ENCODE measurements around the gene KLK4. TPM values are rescaled to one million over a fixed set of nuclear protein-coding genes. Genes with fewer than 3 reads are reported as not detected.

Gene KLK4
- total and polyA plus RNA-seq, 2 donors (not counting 3 experiments of a cell fraction or from before 2014, with no cell fraction given): not detected

DNA sequence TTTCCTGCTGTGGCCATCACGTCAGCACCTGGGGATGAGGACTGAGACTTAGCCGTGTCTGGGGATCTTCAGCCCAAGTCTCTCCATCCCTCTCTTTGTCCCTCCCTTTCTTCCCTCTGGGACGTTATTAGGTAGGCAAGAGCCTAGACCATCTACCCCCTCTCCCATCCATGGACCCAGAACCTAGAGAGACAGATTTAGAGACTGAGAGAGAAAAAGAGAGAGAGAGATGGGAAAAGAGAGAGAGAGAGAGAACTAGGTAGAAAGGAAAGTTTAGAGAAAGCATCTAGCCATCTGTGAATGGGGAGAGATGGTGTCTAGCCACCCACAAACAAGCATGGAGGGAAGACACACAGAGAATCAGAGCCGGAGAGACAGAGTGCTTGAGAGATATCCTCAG, 473 bp downstream of the KLK4 start:
- CTCF ChIA-PET: interaction anchor here (0.8 kb wide), 1 partner anchor 10 kb away, joined by 4 read pairs; no protein-coding TSS in a partner anchor
- DNase-seq (ENCODE audit: low read depth, low spot score): no peak
- no peak overlapping the region for H3K9ac ChIP-seq (replicated peaks; ENCODE audit: extremely low read depth, insufficient read depth, low read length)
- TF ChIP-seq MYC (IDR thresholded peaks at IDR 0.05; ENCODE audit: low read depth, low read length): no peak
- TF ChIP-seq EZH2 (IDR thresholded peaks at IDR 0.05; ENCODE audit: borderline replicate concordance, low read depth, low read length, severe bottlenecking): no peak
- TF ChIP-seq, protein P1, sequence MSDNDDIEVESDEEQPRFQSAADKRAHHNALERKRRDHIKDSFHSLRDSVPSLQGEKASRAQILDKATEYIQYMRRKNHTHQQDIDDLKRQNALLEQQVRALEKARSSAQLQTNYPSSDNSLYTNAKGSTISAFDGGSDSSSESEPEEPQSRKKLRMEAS (IDR thresholded peaks at IDR 0.05; ENCODE audit: insufficient read depth, insufficient read length): no peak
- TF ChIP-seq, protein P2, sequence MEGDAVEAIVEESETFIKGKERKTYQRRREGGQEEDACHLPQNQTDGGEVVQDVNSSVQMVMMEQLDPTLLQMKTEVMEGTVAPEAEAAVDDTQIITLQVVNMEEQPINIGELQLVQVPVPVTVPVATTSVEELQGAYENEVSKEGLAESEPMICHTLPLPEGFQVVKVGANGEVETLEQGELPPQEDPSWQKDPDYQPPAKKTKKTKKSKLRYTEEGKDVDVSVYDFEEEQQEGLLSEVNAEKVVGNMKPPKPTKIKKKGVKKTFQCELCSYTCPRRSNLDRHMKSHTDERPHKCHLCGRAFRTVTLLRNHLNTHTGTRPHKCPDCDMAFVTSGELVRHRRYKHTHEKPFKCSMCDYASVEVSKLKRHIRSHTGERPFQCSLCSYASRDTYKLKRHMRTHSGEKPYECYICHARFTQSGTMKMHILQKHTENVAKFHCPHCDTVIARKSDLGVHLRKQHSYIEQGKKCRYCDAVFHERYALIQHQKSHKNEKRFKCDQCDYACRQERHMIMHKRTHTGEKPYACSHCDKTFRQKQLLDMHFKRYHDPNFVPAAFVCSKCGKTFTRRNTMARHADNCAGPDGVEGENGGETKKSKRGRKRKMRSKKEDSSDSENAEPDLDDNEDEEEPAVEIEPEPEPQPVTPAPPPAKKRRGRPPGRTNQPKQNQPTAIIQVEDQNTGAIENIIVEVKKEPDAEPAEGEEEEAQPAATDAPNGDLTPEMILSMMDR (IDR thresholded peaks at IDR 0.05; ENCODE audit: extremely low read depth in 1 of 2, insufficient read depth in 1 of 2, low read depth in 1 of 2, low read length in 2 of 2): no peak
- no peak for TF ChIP-seq POLR2A (IDR thresholded peaks at IDR 0.05; ENCODE audit: low read depth, low read length)
- no peak for TF ChIP-seq JUN (IDR thresholded peaks at IDR 0.05; ENCODE audit: borderline replicate concordance, insufficient read depth, insufficient read length, low read depth)
- no peak for TF ChIP-seq FOS (IDR thresholded peaks at IDR 0.05; ENCODE audit: borderline replicate concordance, insufficient read depth, low read length)
- TF ChIP-seq GATA2 (IDR thresholded peaks at IDR 0.05; ENCODE audit: insufficient read depth, insufficient read length, low read depth, low read length): no peak
- TF ChIP-seq POLR2AphosphoS5 (IDR thresholded peaks at IDR 0.05; ENCODE audit: insufficient read depth, low read depth, low read length): no peak
- no peak for FAIRE-seq
- dilution Hi-C loops (cut with MboI; ENCODE audit: extremely low pct_ligation_motif_present, low sequenced_read_pairs): no loop called here
- no peaks in the 10 kb centered on the region for H3K4me1 ChIP-seq (ENCODE audit: control insufficient read depth, extremely low read depth, insufficient read depth, low read length)
- H3K4me3 ChIP-seq (replicated peaks in 1 of 3; ENCODE audit: insufficient read depth in 1 of 3, low read depth in 1 of 3, low read length in 3 of 3): no peak overlapping the region
- H3K79me2 ChIP-seq (ENCODE audit: control insufficient read depth, insufficient read depth, low read length): no peaks in the 10 kb centered on the region
- no peaks in the 10 kb centered on the region for H3K36me3 ChIP-seq (ENCODE audit: control insufficient read depth in 2 of 2, extremely low read depth in 1 of 2, insufficient read depth in 2 of 2, low read length in 2 of 2)
- H4K20me1 ChIP-seq (replicated peaks; ENCODE audit: control insufficient read depth, extremely low read depth, insufficient read depth, low read length): no peaks in the 10 kb centered on the region
- H3K27ac ChIP-seq (ENCODE audit: insufficient read depth, low read depth, low read length): no peak overlapping the region
- intact Hi-C loops (cut with micrococcal nuclease): loop anchor here (10.0 kb wide), 1 partner anchor 1184 kb away; the partner anchor contains the start of gene ZNF841
- H3K9me1 ChIP-seq (replicated peaks; ENCODE audit: control insufficient read depth, extremely low read depth, insufficient read depth, low read length): no peaks in the 10 kb centered on the region
- POLR2A ChIA-PET: no interaction called here
- no peak overlapping the region for H2AFZ ChIP-seq (ENCODE audit: low read depth, low read length)
- H3K9me3 ChIP-seq (replicated peaks; ENCODE audit: control insufficient read depth, insufficient read depth, low read length): no peaks in the 10 kb centered on the region
- no peak overlapping the region for H3K4me2 ChIP-seq (ENCODE audit: insufficient read depth, low read length)
- BruUV-seq (replicated peaks): no TSS peak
- peaks cover 18 to 24% of the 10 kb centered on the region in 2 experiments for H3K27me3 ChIP-seq (ENCODE audit: control insufficient read depth in 2 of 2, insufficient read depth in 2 of 2, low read length in 2 of 2)
